ENCODE results near the gene PARPBP. TPM values are rescaled to one million over a fixed set of nuclear protein-coding genes. Genes with fewer than 3 reads are reported as not detected.

The PARPBP gene
- total RNA-seq, 1 experiment from 2014 or later = 15.1 TPM

DNA sequence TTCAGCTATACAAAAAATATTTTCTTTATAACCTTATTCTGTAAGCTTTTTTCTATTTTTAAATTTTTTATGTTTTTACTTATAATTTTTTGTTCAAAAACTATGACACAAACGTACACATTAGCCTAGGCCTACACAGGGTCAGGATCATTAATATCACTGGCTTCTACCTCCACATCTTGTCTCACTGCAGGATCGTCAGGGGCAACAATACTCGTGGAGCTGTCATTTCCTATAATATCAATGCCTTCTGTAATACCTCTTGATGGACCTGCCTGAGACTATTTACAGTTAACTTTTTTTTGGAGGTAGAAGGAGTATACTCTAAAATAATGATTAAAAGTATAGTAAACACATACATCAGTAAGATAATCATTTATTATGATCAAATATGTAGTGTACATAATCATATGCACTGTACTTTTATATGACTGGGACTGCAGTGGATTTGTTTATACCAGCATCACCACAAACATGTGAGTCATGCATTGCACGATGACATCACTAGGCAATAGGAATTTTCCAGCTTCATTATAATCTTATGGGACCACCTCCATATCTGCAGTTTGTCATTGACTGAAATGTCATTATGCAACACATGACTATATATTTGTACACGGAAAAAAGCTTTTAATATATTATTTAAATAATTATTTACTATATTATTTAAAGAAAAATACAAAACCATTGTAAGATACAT lies 96.2 kb downstream of the PARPBP start:
- CTCF ChIA-PET = interaction anchor here (0.6 to 0.9 kb wide), 2 partner anchors 46 to 853 kb away, joined by 3 to 5 read pairs; no protein-coding TSS in a partner anchor
- POLR2A ChIA-PET = no interaction called here
- BruUV-seq (replicated peaks) = no TSS peak

DNA sequence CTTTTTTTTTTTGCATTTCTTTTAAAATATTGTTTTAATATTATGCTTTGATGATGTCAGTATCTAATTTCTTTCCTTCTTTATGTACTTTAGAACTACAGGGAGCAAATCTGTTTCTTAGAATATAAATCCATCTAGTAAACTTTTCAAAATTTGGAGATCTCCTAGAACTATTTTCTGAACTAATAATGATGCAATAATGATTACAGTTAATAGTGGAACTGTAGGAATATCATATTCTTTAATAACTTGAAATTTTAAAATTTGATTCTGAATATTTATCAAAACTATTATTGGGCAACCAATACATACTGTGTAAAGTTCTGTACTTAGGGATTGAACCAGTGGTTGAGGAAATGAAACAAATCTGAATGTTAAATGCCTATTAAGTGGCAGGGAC lies 100.8 kb downstream of the PARPBP start:
- CTCF ChIA-PET = no interaction called here
- POLR2A ChIA-PET = no interaction called here
- TF ChIP-seq, protein P1, sequence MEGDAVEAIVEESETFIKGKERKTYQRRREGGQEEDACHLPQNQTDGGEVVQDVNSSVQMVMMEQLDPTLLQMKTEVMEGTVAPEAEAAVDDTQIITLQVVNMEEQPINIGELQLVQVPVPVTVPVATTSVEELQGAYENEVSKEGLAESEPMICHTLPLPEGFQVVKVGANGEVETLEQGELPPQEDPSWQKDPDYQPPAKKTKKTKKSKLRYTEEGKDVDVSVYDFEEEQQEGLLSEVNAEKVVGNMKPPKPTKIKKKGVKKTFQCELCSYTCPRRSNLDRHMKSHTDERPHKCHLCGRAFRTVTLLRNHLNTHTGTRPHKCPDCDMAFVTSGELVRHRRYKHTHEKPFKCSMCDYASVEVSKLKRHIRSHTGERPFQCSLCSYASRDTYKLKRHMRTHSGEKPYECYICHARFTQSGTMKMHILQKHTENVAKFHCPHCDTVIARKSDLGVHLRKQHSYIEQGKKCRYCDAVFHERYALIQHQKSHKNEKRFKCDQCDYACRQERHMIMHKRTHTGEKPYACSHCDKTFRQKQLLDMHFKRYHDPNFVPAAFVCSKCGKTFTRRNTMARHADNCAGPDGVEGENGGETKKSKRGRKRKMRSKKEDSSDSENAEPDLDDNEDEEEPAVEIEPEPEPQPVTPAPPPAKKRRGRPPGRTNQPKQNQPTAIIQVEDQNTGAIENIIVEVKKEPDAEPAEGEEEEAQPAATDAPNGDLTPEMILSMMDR (IDR thresholded peaks at IDR 0.05; ENCODE audit: unreplicated experiment) = no peak
- no TSS peak for BruUV-seq (replicated peaks)
- no peaks in the 10 kb centered on the region for H3K4me1 Mint-ChIP-seq (ENCODE audit: insufficient read depth, unreplicated experiment)
- H3K4me3 Mint-ChIP-seq (ENCODE audit: unreplicated experiment) = no peak overlapping the region
- no peaks in the 10 kb centered on the region for H3K27me3 Mint-ChIP-seq (ENCODE audit: insufficient read depth, unreplicated experiment)
- H3K36me3 Mint-ChIP-seq (ENCODE audit: insufficient read depth, unreplicated experiment) = no peaks in the 10 kb centered on the region
- DNase-seq (ENCODE audit: unreplicated experiment) = no peak
- H3K27ac Mint-ChIP-seq (ENCODE audit: low read depth, unreplicated experiment) = no peak overlapping the region
- no peaks in the 10 kb centered on the region for H3K9me3 Mint-ChIP-seq (ENCODE audit: unreplicated experiment)
- intact Hi-C loops (cut with micrococcal nuclease) = no loop called here

More for the DNA sequence above, 96.2 kb downstream of the PARPBP start:
- no peaks in the 10 kb centered on the region for H3K9me3 Mint-ChIP-seq (ENCODE audit: unreplicated experiment)
- no peaks in the 10 kb centered on the region for H3K27me3 Mint-ChIP-seq (ENCODE audit: insufficient read depth, unreplicated experiment)
- H3K36me3 Mint-ChIP-seq (ENCODE audit: insufficient read depth, unreplicated experiment) = no peaks in the 10 kb centered on the region
- H3K4me1 Mint-ChIP-seq (ENCODE audit: insufficient read depth, unreplicated experiment) = no peaks in the 10 kb centered on the region
- TF ChIP-seq, protein P1 (IDR thresholded peaks at IDR 0.05; ENCODE audit: unreplicated experiment) = no peak
- no peak overlapping the region for H3K4me3 Mint-ChIP-seq (ENCODE audit: unreplicated experiment)
- peak; percentile 38 for DNase-seq (ENCODE audit: unreplicated experiment)
- intact Hi-C loops (cut with micrococcal nuclease) = no loop called here
- H3K27ac Mint-ChIP-seq (ENCODE audit: low read depth, unreplicated experiment) = no peak overlapping the region

DNA sequence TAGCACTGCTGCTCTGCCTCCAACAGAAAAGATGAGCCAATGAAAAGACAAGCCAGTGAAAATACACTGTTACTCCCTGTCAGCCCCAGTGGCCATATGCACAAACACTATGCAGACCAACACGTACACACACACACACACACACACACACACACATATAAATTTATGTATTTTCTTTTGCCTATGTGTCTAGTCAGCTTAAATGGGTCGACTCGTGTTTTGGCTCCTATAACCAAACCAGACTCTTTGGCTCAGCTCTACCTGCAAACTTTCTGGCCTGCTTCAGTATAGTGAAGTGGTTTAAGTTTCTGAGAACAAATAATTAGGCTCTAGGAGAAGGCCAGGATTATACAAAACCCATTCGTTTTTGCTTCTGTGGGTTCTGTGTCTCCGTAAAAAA lies 108.0 kb downstream of the PARPBP start:
- Mint-ChIP-seq H3K4me3 (ENCODE audit: unreplicated experiment) (no peak overlapping the region), H3K9me3 (ENCODE audit: unreplicated experiment) (no peaks in the 10 kb centered on the region), H3K27ac (ENCODE audit: low read depth, unreplicated experiment) (no peak overlapping the region), H3K36me3 (ENCODE audit: insufficient read depth, unreplicated experiment) (no peaks in the 10 kb centered on the region), H3K4me1 (ENCODE audit: insufficient read depth, unreplicated experiment) (no peaks in the 10 kb centered on the region), H3K27me3 (ENCODE audit: insufficient read depth, unreplicated experiment) (no peaks in the 10 kb centered on the region)
- TF ChIP-seq, protein P1 (IDR thresholded peaks at IDR 0.05; ENCODE audit: unreplicated experiment) = no peak
- CTCF ChIA-PET = no interaction called here
- no TSS peak for BruUV-seq (replicated peaks)
- DNase-seq (ENCODE audit: unreplicated experiment) = no peak
- POLR2A ChIA-PET = no interaction called here
- intact Hi-C loops (cut with micrococcal nuclease) = no loop called here

DNA sequence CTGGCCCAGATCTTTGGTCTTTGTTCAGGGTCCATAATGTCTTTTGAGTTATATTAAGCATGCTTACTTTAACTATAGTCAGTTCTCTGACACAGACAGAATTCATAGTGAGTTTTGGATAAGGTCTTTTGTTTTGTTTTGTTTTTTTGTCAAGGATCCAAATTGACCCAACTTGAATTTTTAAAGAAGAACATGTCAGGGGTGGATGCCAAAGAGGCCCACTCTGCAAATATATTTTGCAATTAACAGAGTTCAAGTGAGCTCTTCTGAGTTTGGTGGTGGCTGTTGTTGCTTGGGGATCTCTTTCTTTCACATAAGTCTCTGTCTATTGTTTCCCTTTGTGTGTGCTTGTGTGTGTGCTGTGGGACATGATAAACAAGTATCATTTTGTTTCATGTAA lies 112.1 kb downstream of the PARPBP start:
- intact Hi-C loops (cut with micrococcal nuclease) = no loop called here
- Mint-ChIP-seq H3K4me3 (ENCODE audit: unreplicated experiment) (no peak overlapping the region), H3K27ac (ENCODE audit: low read depth, unreplicated experiment) (no peak overlapping the region), H3K4me1 (ENCODE audit: insufficient read depth, unreplicated experiment) (no peaks in the 10 kb centered on the region), H3K9me3 (ENCODE audit: unreplicated experiment) (no peaks in the 10 kb centered on the region), H3K27me3 (ENCODE audit: insufficient read depth, unreplicated experiment) (no peaks in the 10 kb centered on the region), H3K36me3 (ENCODE audit: insufficient read depth, unreplicated experiment) (no peaks in the 10 kb centered on the region)
- BruUV-seq (replicated peaks) = no TSS peak
- ChIA-PET CTCF (no interaction called here), POLR2A (no interaction called here)
- DNase-seq (ENCODE audit: unreplicated experiment) = no peak
- TF ChIP-seq, protein P1 (IDR thresholded peaks at IDR 0.05; ENCODE audit: unreplicated experiment) = no peak

All from MCF 10A (cell line).